Endothelial cell of umbilical vein (primary cell): Measurements from ENCODE around the gene NSMCE1. TPM values are rescaled to one million over a fixed set of nuclear protein-coding genes. Genes with fewer than 3 reads are reported as not detected.

Experiments used
- BruUV-seq: library from RNA; stranded (reverse); fragments of 400-500 nt; replicated peaks from 2 replicates; lab custom pipeline; 2021; lab: Mats Ljungman, UMichigan
- CTCF ChIA-PET: fragments of 300-600, 350-600 bp; sonication (Branson Sonifier 250); formaldehyde crosslinking; loops from one replicate; lab custom pipeline; 2021; ENCODE audit warnings: antibody characterized with exemption, inconsistent platforms; lab: Charles Lee
- POLR2A ChIA-PET: fragments of 300-600, 350-600 bp; sonication (Branson Sonifier 250); formaldehyde crosslinking; loops from one replicate; lab custom pipeline; 2021; ENCODE audit warnings: antibody characterized with exemption, inconsistent platforms; lab: Charles Lee
- DNase-seq: peaks from one replicate; pipeline ENCODE4 v3.0.0-alpha.2; 2011; ENCODE audit warnings: low read depth, low spot score
- FAIRE-seq: peaks from 2 replicates; lab custom pipeline; 2011; peaks lifted over from hg19 to GRCh38; lab: Jason Lieb, UNC
- H2AFZ ChIP-seq: 2 replicates; pipeline ENCODE4 v1.6.0; 2012; ENCODE audit warnings: low read depth, low read length, control low read depth, inconsistent platforms
- H3K27ac ChIP-seq: 2 replicates; pipeline ENCODE4 v1.5.1; 2011; ENCODE audit warnings: low read depth, mild to moderate bottlenecking, control low read depth, low read length, moderate library complexity; ENCODE audit not compliant: insufficient read depth
- H3K27me3 ChIP-seq, 2 experiments: 2 replicates each; pipeline versions ENCODE4 v1.6.0 to v1.6.1; 2011; ENCODE audit warnings: low read length in 2 of 2, mixed read lengths in 1 of 2; ENCODE audit not compliant: control insufficient read depth in 2 of 2, insufficient read depth in 2 of 2
- H3K36me3 ChIP-seq, 2 experiments: 2 replicates in 1 of 2; 3 replicates in 1 of 2; pipeline ENCODE4 v1.5.1; 2011; ENCODE audit warnings: low read length in 2 of 2, mild to moderate bottlenecking in 1 of 2, moderate library complexity in 1 of 2; ENCODE audit not compliant: control insufficient read depth in 2 of 2, insufficient read depth in 2 of 2; ENCODE audit errors: extremely low read depth in 1 of 2
- H3K4me1 ChIP-seq: 3 replicates; pipeline ENCODE4 v1.5.1; 2011; ENCODE audit warnings: mild to moderate bottlenecking, low read length; ENCODE audit not compliant: control insufficient read depth, insufficient read depth; ENCODE audit errors: extremely low read depth
- H3K4me2 ChIP-seq: 2 replicates; pipeline ENCODE4 v1.6.1; 2011; ENCODE audit warnings: low read length, control low read depth, mixed read lengths; ENCODE audit not compliant: insufficient read depth
- H3K4me3 ChIP-seq, 3 experiments: fragments of 200-600 bp in 1 of 3; sonication (generic), shearing (Covaris generic) in 1 of 3; replicated peaks in 1 of 3; 2 replicates each; pipeline ENCODE4 v1.5.1; 2011 to 2016; ENCODE audit warnings: control low read depth in 3 of 3, low read length in 3 of 3, mild to moderate bottlenecking in 2 of 3, inconsistent platforms in 1 of 3, low read depth in 1 of 3, moderate library complexity in 1 of 3; ENCODE audit not compliant: insufficient read depth in 1 of 3
- H3K79me2 ChIP-seq: 2 replicates; pipeline ENCODE4 v1.6.0; 2012; ENCODE audit warnings: low read length, inconsistent platforms; ENCODE audit not compliant: control insufficient read depth, insufficient read depth
- H3K9ac ChIP-seq: replicated peaks from 2 replicates; pipeline ENCODE3; 2011; ENCODE audit warnings: low read length, control low read depth; ENCODE audit not compliant: insufficient read depth; ENCODE audit errors: extremely low read depth
- H3K9me1 ChIP-seq: replicated peaks from 3 replicates; pipeline ENCODE4 v1.6.0; 2011; ENCODE audit warnings: mild to moderate bottlenecking, low read length; ENCODE audit not compliant: control insufficient read depth, insufficient read depth; ENCODE audit errors: extremely low read depth
- H3K9me3 ChIP-seq: replicated peaks from 2 replicates; pipeline ENCODE4 v1.5.1; 2012; ENCODE audit warnings: low read length, inconsistent platforms; ENCODE audit not compliant: control insufficient read depth, insufficient read depth
- H4K20me1 ChIP-seq: replicated peaks from 2 replicates; pipeline ENCODE3; 2011; ENCODE audit warnings: mild to moderate bottlenecking, low read length; ENCODE audit not compliant: control insufficient read depth, insufficient read depth; ENCODE audit errors: extremely low read depth
- CTCF ChIP-seq, 2 donors: IDR thresholded peaks; 1 replicate in 1 of 2; 2 replicates in 1 of 2; pipeline ENCODE4 v1.5.1; 2011; ENCODE audit warnings: low read length in 2 of 2, mild to moderate bottlenecking in 2 of 2, moderate library complexity in 2 of 2, control low read depth in 1 of 2, inconsistent platforms in 1 of 2, low read depth in 1 of 2; ENCODE audit not compliant: insufficient read depth in 1 of 2; ENCODE audit errors: extremely low read depth in 1 of 2
- EZH2 ChIP-seq: IDR thresholded peaks from 2 replicates; pipeline ENCODE4 v1.6.1; 2012; ENCODE audit warnings: borderline replicate concordance, low read depth, mild to moderate bottlenecking, moderate library complexity, low read length, inconsistent platforms; ENCODE audit not compliant: severe bottlenecking
- FOS ChIP-seq: IDR thresholded peaks from 2 replicates; pipeline ENCODE4 v1.6.1; 2011; ENCODE audit warnings: mild to moderate bottlenecking, low read length, moderate library complexity, borderline replicate concordance; ENCODE audit not compliant: insufficient read depth
- GATA2 ChIP-seq: IDR thresholded peaks from 2 replicates; pipeline ENCODE4 v1.7.0; 2011; ENCODE audit warnings: low read depth, mild to moderate bottlenecking, moderate library complexity, mixed read lengths, low read length; ENCODE audit not compliant: insufficient read length, insufficient read depth
- JUN ChIP-seq: IDR thresholded peaks from 2 replicates; pipeline ENCODE4 v1.6.1; 2011; ENCODE audit warnings: borderline replicate concordance, low read depth; ENCODE audit not compliant: insufficient read length, insufficient read depth
- MYC ChIP-seq: IDR thresholded peaks from one replicate; pipeline ENCODE4 v1.6.1; 2011; ENCODE audit warnings: mild to moderate bottlenecking, low read depth, low read length
- POLR2A ChIP-seq: IDR thresholded peaks from 2 replicates; pipeline ENCODE4 v1.6.1; 2012; ENCODE audit warnings: low read depth, mild to moderate bottlenecking, control low read depth, low read length
- POLR2AphosphoS5 ChIP-seq: IDR thresholded peaks from 2 replicates; pipeline ENCODE4 v1.6.1; 2012; ENCODE audit warnings: low read depth, mild to moderate bottlenecking, control low read depth, low read length, moderate library complexity; ENCODE audit not compliant: insufficient read depth
- dilution Hi-C: fragments of 300-500 bp; cut with MboI; formaldehyde crosslinking; loops from one replicate; pipeline ENCODE4 v1.15.0; 2019; ENCODE audit warnings: low sequenced_read_pairs; ENCODE audit not compliant: extremely low pct_ligation_motif_present
- intact Hi-C: fragments of 100-400 bp; cut with micrococcal nuclease; formaldehyde crosslinking; loops from one replicate; pipeline ENCODE4 v1.10.0; 2022
- polyA plus RNA-seq, 4 experiments: library from polyadenylated mRNA; depleted of rRNA in 3 of 4; stranded (reverse) in 3 of 4; unstranded in 1 of 4; fragments of >200 nt; gene quantifications; 2 replicates each; pipeline versions ENCODE4 v1.2.1 to v1.2.3, GENCODE V29; 2011 to 2012; ENCODE audit warnings: missing spikeins in 1 of 4
- total RNA-seq: library from RNA; stranded (reverse); gene quantifications from 2 replicates; pipeline ENCODE4 v1.2.3, GENCODE V29; 2021
- TF ChIP-seq, protein P1 (sequence below): IDR thresholded peaks from 2 replicates; pipeline ENCODE4 v1.6.1; 2011; ENCODE audit not compliant: insufficient read depth, insufficient read length

The NSMCE1 gene
- total and polyA plus RNA-seq, 2 donors (not counting 3 experiments of a cell fraction or from before 2014, with no cell fraction given) = 23.8 to 42.0 TPM

DNA sequence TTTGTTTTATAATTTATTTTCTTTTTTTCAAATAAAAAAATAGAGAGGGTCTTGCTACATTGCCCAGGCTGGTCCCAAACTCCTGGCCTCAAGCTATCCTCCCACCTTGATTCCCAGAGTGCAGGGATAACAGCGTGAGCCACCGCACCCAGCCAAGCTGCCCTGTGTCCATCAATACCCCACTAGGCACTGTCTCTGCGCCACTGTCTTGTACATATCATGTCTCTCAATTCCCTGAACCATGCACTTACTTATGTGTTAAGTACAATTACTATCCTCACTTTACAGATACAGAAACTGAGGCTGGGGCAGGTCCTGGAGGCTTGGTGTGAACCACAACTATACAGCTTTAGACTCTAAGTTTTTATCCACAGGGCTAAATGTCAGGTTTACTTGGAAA lies 11.7 kb downstream of the NSMCE1 start:
- Histone ChIP-seq H3K4me1 (peaks cover 55% of the 10 kb centered on the region), H3K79me2 (no peaks in the 10 kb centered on the region), H4K20me1 (no peaks in the 10 kb centered on the region), H3K27me3 (no peaks in the 10 kb centered on the region), H3K4me3 (no peak overlapping the region), H3K9ac (no peak overlapping the region), H3K27ac (no peak overlapping the region), H3K9me1 (no peaks in the 10 kb centered on the region), H3K36me3 (no peaks in the 10 kb centered on the region), H2AFZ (no peak overlapping the region), H3K9me3 (no peaks in the 10 kb centered on the region), H3K4me2 (no peak overlapping the region)
- intact Hi-C loops (no loop called here), dilution Hi-C loops (no loop called here)
- BruUV-seq = no TSS peak
- TF ChIP-seq POLR2A (no peak), JUN (no peak), CTCF (IDR thresholded peaks at IDR 0.05; ENCODE audit: extremely low read depth in 1 of 2, insufficient read depth in 1 of 2, low read depth in 1 of 2, low read length in 2 of 2) (no peak), FOS (no peak), GATA2 (no peak), EZH2 (no peak), MYC (no peak), POLR2AphosphoS5 (no peak)
- TF ChIP-seq, protein P1, sequence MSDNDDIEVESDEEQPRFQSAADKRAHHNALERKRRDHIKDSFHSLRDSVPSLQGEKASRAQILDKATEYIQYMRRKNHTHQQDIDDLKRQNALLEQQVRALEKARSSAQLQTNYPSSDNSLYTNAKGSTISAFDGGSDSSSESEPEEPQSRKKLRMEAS = no peak
- ChIA-PET POLR2A (no interaction called here), CTCF (interaction anchor here (1.0 to 2.0 kb wide), 2 partner anchors 9 to 20 kb away, joined by 4 read pairs; no protein-coding TSS in a partner anchor)
- DNase-seq (no peak), FAIRE-seq (no peak)
